ENCODE data around the gene TXNRD2.

- TF ChIP-seq CTCF (IDR thresholded peaks at IDR 0.05) (no peak), EP300 (IDR thresholded peaks at IDR 0.05; ENCODE audit: low read depth) (no peak)
Measured at GRCh38 chr22:19875061-19875530, 66.5 kb downstream of the TXNRD2 start.
